ENCODE results near the gene DNAH6.
"Not testable (repeated sequence)": the region's sequence is repeated elsewhere in the genome, so short reads cannot be mapped to it uniquely, and the experiment has no call there.

Gene DNAH6

GRCh38 chr2:84844141-84844540 is 327.8 kb downstream of the DNAH6 start:
- in situ Hi-C loops (cut with MboI; ENCODE audit: low pct_unique_long_range_greater_than_20kb, low sequenced_read_pairs), result no loop called here
- DNase-seq, result no peak

- DNase-seq, result peak; percentile 79
- in situ Hi-C loops (cut with MboI; ENCODE audit: low pct_unique_long_range_greater_than_20kb, low sequenced_read_pairs), result no loop called here
Measured at GRCh38 chr2:84846041-84846663, 329.9 kb downstream of the DNAH6 start.

DNA sequence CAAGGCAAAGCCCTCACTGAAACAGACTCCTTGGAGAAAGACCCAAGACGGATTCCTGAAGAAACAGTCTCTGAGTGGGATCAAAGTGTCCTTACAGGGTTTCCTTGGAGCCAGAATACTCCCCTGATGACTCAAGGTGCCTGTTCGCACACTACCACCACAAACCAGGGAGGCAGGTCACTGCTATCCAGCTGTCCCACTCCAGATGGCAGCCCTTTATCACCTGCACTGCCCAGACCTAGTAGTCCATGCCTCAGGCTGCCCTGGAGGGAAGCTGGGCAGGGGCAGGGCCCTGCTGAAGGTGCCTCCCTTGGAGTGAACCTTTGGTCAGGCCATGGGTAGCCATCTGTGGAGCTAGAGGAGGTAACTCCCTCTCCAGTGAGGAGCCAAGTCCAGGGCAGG is 330.4 kb downstream of the DNAH6 start:
- no peak for DNase-seq
- in situ Hi-C loops (cut with MboI; ENCODE audit: low pct_unique_long_range_greater_than_20kb, low sequenced_read_pairs), result no loop called here

GRCh38 chr2:84847326-84848050 is 331.2 kb downstream of the DNAH6 start:
- in situ Hi-C loops (cut with MboI; ENCODE audit: low pct_unique_long_range_greater_than_20kb, low sequenced_read_pairs), result no loop called here
- no peak for DNase-seq

GRCh38 chr2:84849271-84849952 is 333.1 kb downstream of the DNAH6 start:
- in situ Hi-C loops (cut with MboI; ENCODE audit: low pct_unique_long_range_greater_than_20kb, low sequenced_read_pairs), result no loop called here
- no peak for DNase-seq

DNA sequence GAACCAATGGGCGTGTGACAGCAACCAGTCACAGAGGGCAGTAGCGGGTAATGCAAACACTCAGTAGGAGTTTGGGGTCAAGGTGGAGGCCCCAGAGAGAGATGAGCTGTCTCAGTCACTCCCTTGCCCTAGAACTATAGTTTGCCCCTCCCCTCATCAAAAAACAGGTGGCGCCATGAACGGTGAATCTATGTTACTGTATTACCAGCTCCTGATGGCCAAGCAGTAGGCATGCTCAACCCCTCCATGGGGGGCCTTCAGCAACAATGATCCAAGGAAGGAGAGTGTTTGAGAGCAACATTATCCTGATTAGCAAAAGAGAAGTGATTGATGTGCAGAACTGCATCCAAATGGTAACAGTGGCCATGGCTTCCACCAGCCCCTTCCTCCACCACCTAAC is 334.2 kb downstream of the DNAH6 start:
- no peak for DNase-seq
- in situ Hi-C loops (cut with MboI; ENCODE audit: low pct_unique_long_range_greater_than_20kb, low sequenced_read_pairs), result no loop called here

DNA sequence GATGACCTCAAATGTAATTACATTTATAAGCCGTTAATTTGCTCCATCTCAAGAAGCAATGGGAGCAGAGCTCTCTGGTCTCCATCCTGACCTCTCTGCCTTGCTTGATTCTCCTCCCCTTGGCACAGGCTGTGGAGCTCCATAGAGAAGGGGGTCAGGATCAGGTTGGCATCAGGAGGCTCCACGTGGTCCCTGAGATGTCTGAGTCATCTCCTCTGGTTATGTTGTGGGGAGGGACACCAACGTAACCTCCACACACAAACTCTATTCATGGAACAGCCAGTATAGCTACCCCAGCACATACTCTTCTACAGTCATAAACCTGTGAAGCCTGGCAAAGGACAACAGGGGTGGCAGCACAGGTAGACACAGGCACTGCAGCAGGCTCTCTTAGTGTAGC is 335.6 kb downstream of the DNAH6 start:
- in situ Hi-C loops (cut with MboI; ENCODE audit: low pct_unique_long_range_greater_than_20kb, low sequenced_read_pairs), result no loop called here
- DNase-seq, result no peak

- in situ Hi-C loops (cut with MboI; ENCODE audit: low pct_unique_long_range_greater_than_20kb, low sequenced_read_pairs), result no loop called here
- no peak for DNase-seq
Measured at GRCh38 chr2:84854850-84855249, 338.6 kb downstream of the DNAH6 start.

DNA sequence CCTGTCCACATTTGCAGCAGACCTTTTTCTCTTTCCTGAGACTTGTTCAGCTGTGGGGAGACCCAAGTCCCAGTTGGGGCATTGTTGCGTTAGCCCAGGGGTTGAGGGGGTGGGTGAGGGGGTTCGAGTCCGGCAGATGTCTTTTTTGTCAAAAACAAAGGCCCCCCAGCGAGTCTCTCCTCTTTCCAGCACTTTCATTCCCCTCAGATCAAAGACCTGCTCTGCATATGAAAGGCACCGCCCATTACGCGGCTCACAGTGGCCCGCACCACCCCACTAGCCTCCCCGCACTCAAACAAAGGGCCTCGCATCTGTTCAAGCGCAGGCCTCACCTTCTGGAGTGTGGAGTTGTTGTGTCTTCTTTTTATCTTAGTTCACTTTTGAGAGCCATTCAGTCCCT is 339.4 kb downstream of the DNAH6 start:
- in situ Hi-C loops (cut with MboI; ENCODE audit: low pct_unique_long_range_greater_than_20kb, low sequenced_read_pairs), result no loop called here
- DNase-seq, result no peak

GRCh38 chr2:84856787-84857186 is 340.5 kb downstream of the DNAH6 start:
- in situ Hi-C loops (cut with MboI; ENCODE audit: low pct_unique_long_range_greater_than_20kb, low sequenced_read_pairs), result no loop called here
- peak; percentile 67 for DNase-seq

DNA sequence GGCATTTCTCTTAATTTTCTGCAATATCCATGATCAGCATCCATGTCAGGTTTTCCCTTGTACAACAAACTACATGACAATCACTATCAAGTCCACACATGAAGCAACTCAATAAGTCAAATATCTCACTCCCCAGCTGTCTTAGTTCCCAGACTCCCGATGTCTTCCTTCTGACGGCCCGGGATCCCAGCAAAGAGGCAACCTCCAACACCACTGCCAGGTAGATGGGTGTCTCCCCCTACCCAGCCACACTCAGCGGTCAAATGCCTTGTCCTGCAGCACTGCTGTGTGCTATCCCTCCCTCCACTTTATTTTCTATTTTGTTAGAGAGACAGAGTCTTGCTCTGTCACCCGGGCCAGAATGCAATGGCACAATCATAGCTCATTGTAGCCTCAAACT is 341.3 kb downstream of the DNAH6 start:
- DNase-seq, result no peak
- in situ Hi-C loops (cut with MboI; ENCODE audit: low pct_unique_long_range_greater_than_20kb, low sequenced_read_pairs), result no loop called here

GRCh38 chr2:84858123-84858522 is 341.8 kb downstream of the DNAH6 start:
- in situ Hi-C loops (cut with MboI; ENCODE audit: low pct_unique_long_range_greater_than_20kb, low sequenced_read_pairs), result no loop called here
- DNase-seq, result no peak

DNA sequence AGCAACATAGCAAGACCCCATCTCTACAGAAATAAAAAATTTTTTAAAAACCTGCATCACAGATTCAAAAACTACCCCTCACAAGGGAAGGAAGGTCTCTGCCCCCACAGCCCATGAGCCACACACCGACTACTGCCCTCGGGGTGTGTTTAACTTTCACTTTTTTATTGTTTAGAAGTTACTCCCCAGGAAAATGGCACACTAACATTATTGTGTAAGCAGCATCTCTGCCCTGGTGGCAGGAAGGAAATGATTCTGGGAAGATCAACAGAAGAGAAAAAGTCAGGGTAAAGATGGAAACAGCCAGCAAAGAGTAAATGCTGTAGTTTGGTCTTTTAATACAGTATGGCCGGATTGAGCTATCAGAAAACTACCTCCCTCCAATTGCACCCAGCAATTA is 342.6 kb downstream of the DNAH6 start:
- DNase-seq, result no peak
- in situ Hi-C loops (cut with MboI; ENCODE audit: low pct_unique_long_range_greater_than_20kb, low sequenced_read_pairs), result no loop called here

GRCh38 chr2:84861539-84861938 is 345.2 kb downstream of the DNAH6 start:
- no peak for DNase-seq
- in situ Hi-C loops (cut with MboI; ENCODE audit: low pct_unique_long_range_greater_than_20kb, low sequenced_read_pairs), result no loop called here

GRCh38 chr2:84862006-84862405 is 345.7 kb downstream of the DNAH6 start:
- no peak for DNase-seq
- in situ Hi-C loops (cut with MboI; ENCODE audit: low pct_unique_long_range_greater_than_20kb, low sequenced_read_pairs), result no loop called here

- in situ Hi-C loops (cut with MboI; ENCODE audit: low pct_unique_long_range_greater_than_20kb, low sequenced_read_pairs), result no loop called here
- DNase-seq, result peak; percentile 28
Measured at GRCh38 chr2:84865181-84865783, 349.0 kb downstream of the DNAH6 start.

- in situ Hi-C loops (cut with MboI; ENCODE audit: low pct_unique_long_range_greater_than_20kb, low sequenced_read_pairs), result no loop called here
- no peak for DNase-seq
Measured at GRCh38 chr2:84866122-84866521, 349.8 kb downstream of the DNAH6 start.

GRCh38 chr2:84868327-84868726 is 352.0 kb downstream of the DNAH6 start:
- DNase-seq; in situ Hi-C loops (cut with MboI; ENCODE audit: low pct_unique_long_range_greater_than_20kb, low sequenced_read_pairs): not testable (repeated sequence)

All from KBM-7 (cell line).